ENCODE data around the gene SLC12A5. TPM values are rescaled to one million over a fixed set of nuclear protein-coding genes. Genes with fewer than 3 reads are reported as not detected.

SLC12A5 gene
- polyA plus RNA-seq, 6 donors from 2014 or later = not detected

DNA sequence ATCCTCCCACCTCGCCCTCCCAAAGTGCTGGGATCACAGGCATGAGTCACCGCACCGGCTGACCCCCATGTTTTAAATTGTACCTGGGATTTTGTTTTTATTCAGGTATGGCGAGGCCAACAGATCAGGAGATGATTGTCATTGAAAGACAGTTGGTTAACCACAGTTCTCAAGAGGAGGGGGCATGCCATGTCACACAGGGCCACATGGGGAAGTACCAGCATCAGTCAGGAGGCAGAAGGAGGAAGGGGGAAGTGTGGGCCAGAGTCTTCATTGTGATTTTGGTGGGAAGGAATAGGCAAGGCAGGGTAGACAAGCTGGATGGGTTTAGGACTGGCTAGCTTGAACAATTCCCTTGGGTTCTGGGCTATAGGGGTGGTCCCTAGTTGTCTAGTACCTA is 30.3 kb upstream of the SLC12A5 start:
- peak; percentile 95 to 98 for ATAC-seq (ENCODE audit: low read depth in 2 of 2)
- H3K27me3 Mint-ChIP-seq = peaks cover 14 to 40% (median 32%) of the 10 kb centered on the region in 3 donors
- peak overlapping the region in 6 of 8 donors; percentile 5 to 77 (median 10) for H3K4me3 Mint-ChIP-seq
- H3K27ac Mint-ChIP-seq = peak overlapping the region in 3 of 6 donors; percentile 60 to 94 (median 90)
- DNase-seq = peak; percentile 49
- no peaks in the 10 kb centered on the region for H3K9me3 Mint-ChIP-seq
- H3K4me1 Mint-ChIP-seq = peaks cover 32 to 49% (median 48%) of the 10 kb centered on the region in 3 donors
- no peaks in the 10 kb centered on the region for H3K36me3 Mint-ChIP-seq

DNA sequence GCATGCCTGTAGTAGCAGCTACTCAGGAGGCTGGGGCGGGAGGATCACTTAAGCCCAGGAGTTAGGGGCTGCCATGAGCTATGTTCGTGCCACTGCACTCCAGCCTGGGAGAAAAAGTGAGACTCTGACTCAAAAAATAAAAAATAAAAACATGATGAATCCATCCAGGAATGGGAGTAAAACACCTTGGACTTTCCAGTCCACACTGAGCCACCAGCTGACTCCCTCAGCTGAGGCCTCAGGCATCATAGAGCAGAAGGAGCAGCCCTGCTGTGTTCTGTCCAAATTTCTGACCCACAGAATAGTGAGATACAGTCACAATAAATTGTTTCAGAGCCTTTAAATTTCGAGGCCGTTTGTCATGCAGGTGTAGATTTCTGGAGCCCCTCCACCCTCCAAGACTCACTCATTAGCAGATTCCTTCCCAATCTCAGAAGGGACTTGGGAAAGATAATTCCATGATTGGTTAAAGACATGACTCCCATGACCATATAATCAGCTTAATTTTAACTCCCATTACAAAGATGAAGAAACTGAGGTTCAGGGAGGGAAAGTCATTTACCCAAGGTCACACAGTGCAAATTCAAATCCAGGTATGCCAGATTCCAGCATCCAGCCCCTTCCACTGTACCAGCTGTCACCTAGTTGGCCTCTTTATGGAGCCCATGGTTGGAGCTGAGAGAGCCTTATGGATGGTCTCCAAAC is 29.3 kb upstream of the SLC12A5 start:
- DNase-seq (no peak), ATAC-seq (ENCODE audit: low read depth in 2 of 2) (no peak)
- H3K36me3 Mint-ChIP-seq = no peaks in the 10 kb centered on the region
- no peaks in the 10 kb centered on the region for H3K9me3 Mint-ChIP-seq
- peaks cover 42 to 59% (median 56%) of the 10 kb centered on the region in 3 donors for H3K4me1 Mint-ChIP-seq
- no peak overlapping the region for H3K27ac Mint-ChIP-seq
- peak overlapping the region in 1 of 8 donors; percentile 17 for H3K4me3 Mint-ChIP-seq
- peaks cover 13 to 39% (median 30%) of the 10 kb centered on the region in 3 donors for H3K27me3 Mint-ChIP-seq

DNA sequence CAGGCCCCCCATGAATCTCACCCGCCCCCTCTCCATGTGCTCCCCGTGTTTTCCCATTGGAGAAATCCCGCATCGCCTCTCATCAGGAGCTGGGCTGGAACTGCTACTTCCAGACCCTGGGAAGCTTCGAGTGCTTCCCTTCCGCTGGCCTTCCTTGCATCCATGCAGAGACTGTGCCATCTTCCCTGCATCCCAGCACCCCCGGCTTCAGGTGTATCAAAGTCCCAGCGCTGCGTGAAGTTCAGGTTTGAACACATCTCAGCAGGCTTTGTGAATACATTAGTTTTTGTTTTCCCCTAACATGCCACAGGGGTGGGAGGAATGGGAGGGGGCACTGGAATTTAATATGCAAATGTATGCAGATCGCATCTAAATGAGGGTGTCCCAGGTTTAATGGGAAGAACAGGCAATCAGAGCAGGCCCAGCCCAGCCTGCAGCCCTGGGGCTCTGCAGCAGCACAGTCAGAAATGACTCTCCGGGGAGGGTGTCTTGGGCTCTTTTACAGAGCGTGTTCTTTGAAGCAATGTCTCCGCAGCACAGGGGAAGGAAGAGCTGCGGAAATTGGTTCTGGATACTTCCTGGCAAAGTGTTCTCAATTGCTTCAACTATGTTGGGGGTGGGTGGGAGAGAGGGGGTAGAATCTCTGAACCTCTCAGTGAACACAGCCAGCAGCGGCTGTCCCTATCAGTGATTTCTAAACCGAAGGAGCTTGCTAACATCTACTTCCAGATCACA is 28.6 kb upstream of the SLC12A5 start:
- H3K4me3 Mint-ChIP-seq = peak overlapping the region in 3 of 8 donors; percentile 17 to 56 (median 42)
- ATAC-seq (ENCODE audit: low read depth in 2 of 2) = no peak
- H3K27ac Mint-ChIP-seq = peak overlapping the region in 1 of 6 donors; percentile 33
- peaks cover 44 to 66% (median 56%) of the 10 kb centered on the region in 3 donors for H3K4me1 Mint-ChIP-seq
- DNase-seq = no peak
- peaks cover 9 to 32% (median 23%) of the 10 kb centered on the region in 3 donors for H3K27me3 Mint-ChIP-seq
- H3K36me3 Mint-ChIP-seq = no peaks in the 10 kb centered on the region
- no peaks in the 10 kb centered on the region for H3K9me3 Mint-ChIP-seq

DNA sequence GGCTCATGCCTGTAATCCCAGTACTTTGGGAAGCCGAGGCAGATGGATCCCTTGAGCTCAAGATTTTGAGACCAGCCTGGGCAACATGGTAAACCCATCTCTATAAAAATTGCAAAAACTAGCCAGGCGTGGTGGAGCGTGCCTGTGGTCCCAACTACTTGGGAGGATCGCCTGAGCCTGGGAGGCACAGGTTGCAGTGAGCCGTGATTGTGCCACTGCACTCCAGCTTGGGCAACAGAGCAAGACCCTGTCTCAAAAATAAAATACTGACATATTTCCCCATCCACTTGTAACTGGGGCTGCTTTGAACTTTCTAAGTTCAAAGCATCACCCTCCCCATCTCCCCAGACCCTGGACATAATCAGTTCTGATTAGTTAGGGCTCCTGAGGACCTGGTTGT is 27.5 kb upstream of the SLC12A5 start:
- ATAC-seq (ENCODE audit: low read depth in 2 of 2) (no peak), DNase-seq (no peak)
- Mint-ChIP-seq H3K27me3 (peaks cover 9 to 24% (median 21%) of the 10 kb centered on the region in 3 donors), H3K9me3 (no peaks in the 10 kb centered on the region), H3K36me3 (no peaks in the 10 kb centered on the region), H3K4me1 (peaks cover 50 to 75% (median 65%) of the 10 kb centered on the region in 3 donors), H3K4me3 (no peak overlapping the region), H3K27ac (no peak overlapping the region)

DNA sequence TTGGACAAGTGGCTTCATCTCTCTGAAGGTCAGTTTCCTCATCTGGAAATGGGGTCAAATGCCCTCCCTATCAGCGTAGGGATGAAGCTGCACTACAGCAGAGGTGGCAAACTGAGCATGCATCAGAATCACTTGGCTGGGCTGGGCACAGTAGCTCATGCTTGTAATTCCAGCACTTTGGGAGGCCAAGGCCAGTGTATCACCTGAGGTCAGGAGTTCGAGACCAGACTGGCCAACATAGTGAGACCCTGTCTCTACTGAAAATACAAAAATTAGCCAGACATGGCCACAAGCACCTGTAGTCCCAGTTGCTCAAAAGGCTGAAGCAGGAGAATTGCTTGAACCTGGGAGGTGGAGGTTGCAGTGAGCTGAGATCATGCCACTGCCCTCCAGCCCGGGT is 27.0 kb upstream of the SLC12A5 start:
- no peaks in the 10 kb centered on the region for H3K9me3 Mint-ChIP-seq
- no peak overlapping the region for H3K4me3 Mint-ChIP-seq
- ATAC-seq (ENCODE audit: low read depth in 2 of 2) (no peak), DNase-seq (no peak)
- peaks cover 51 to 77% (median 65%) of the 10 kb centered on the region in 3 donors for H3K4me1 Mint-ChIP-seq
- no peaks in the 10 kb centered on the region for H3K36me3 Mint-ChIP-seq
- H3K27ac Mint-ChIP-seq = no peak overlapping the region
- peaks cover 9 to 22% (median 17%) of the 10 kb centered on the region in 3 donors for H3K27me3 Mint-ChIP-seq

DNA sequence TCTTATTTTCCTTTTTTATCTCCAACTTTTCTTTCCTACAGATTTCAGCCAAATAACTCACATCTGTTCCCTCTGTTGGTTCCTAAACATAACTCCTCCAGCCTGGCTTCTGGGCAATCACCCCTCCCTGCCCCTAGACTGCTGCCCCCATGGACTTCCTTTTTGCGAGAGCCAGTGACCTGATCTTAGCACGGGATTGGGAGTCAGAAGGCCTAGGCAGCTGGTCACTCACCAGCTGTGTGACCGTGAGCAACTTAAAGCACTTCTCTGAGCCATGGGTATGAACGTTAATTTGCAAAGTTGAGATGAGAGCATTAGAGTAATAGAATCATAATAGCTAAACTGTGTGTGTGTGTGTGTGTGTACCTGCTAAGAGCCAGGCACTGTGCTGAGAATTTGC is 24.8 kb upstream of the SLC12A5 start:
- Mint-ChIP-seq H3K4me1 (peaks cover 54 to 77% (median 65%) of the 10 kb centered on the region in 3 donors), H3K36me3 (no peaks in the 10 kb centered on the region), H3K27ac (peak overlapping the region in 2 of 6 donors; percentile 43 to 51), H3K9me3 (no peaks in the 10 kb centered on the region), H3K27me3 (peaks cover 8 to 12% (median 10%) of the 10 kb centered on the region in 3 donors), H3K4me3 (peak overlapping the region in 6 of 8 donors; percentile 35 to 84 (median 76))
- DNase-seq (no peak), ATAC-seq (ENCODE audit: low read depth in 2 of 2) (no peak)

DNA sequence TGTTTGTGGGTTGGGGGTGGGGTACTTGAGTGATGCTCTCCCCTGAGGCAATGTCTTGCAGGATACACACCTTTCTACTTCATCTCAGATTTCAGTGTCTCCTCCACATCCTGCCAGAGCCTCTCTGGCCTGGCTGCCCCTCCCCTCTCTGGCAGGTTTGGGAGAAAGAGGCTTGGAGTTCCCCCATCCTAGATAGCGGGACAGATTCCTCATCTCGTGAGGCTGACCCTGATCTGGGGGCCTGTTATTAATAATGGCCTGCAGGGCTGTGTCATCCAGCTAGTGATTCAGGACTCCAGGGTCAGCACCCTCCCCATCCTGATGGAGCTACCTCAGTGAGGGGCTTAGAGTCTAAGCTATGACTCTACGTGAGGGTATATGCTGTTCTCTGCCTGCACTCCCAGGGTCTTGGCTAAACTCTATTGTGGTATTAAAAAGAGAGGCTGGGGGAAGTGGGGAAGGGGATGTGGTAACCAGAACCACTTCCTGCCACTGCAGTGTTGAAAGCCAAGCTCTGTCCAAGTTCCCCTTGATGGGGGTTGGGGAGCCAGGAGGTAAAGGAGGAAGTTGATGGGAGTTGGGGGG is 24.0 kb upstream of the SLC12A5 start:
- DNase-seq (peak; percentile 74), ATAC-seq (ENCODE audit: low read depth in 2 of 2) (peak; percentile 72 to 76)
- no peaks in the 10 kb centered on the region for H3K36me3 Mint-ChIP-seq
- peak overlapping the region; percentile 53 to 80 (median 73) for H3K27ac Mint-ChIP-seq
- H3K4me1 Mint-ChIP-seq = peaks cover 58 to 78% (median 69%) of the 10 kb centered on the region in 3 donors
- H3K9me3 Mint-ChIP-seq = no peaks in the 10 kb centered on the region
- H3K4me3 Mint-ChIP-seq = peak overlapping the region; percentile 38 to 91 (median 78)
- H3K27me3 Mint-ChIP-seq = peaks cover 14 to 20% (median 17%) of the 10 kb centered on the region in 3 donors

DNA sequence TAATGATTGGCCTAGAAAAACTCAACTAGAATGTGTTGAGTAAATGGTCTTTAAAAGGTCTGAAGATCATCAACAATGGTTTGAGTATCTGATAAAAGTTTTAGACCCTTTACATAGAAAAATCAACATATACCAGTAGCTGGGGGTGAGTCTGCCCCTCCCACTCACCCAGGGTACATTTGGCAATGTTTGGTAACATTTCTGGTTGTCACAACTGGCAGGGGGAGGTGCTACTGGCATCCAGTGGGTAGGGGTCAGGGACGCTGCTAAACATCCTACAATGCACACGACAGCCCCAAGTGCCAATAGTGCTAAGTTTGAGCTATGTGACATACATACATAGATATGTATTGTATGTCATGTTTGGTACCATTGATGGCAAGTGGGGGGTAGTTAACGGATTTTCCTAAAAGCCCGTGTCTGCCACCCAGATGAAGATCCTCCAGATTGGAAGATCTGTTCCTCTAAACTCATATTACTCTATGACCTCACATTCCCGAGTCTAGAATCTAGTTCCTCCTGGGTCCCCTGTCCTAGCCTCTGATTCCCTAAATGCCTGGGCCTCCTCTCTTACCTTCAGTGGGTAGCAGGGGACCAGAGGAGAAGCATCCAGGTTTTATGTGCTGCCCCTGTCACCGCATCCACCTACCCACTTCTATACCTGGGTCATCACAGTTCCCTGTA is 22.9 kb upstream of the SLC12A5 start:
- Mint-ChIP-seq H3K27me3 (peaks cover 26 to 28% (median 26%) of the 10 kb centered on the region in 3 donors), H3K4me1 (peaks cover 64 to 81% (median 73%) of the 10 kb centered on the region in 3 donors), H3K4me3 (peak overlapping the region in 7 of 8 donors; percentile 6 to 91 (median 76)), H3K9me3 (no peaks in the 10 kb centered on the region), H3K27ac (peak overlapping the region in 4 of 6 donors; percentile 34 to 92 (median 61)), H3K36me3 (peaks cover 0 to 3% of the 10 kb centered on the region in 2 donors)
- DNase-seq (no peak), ATAC-seq (ENCODE audit: low read depth in 2 of 2) (no peak)

DNA sequence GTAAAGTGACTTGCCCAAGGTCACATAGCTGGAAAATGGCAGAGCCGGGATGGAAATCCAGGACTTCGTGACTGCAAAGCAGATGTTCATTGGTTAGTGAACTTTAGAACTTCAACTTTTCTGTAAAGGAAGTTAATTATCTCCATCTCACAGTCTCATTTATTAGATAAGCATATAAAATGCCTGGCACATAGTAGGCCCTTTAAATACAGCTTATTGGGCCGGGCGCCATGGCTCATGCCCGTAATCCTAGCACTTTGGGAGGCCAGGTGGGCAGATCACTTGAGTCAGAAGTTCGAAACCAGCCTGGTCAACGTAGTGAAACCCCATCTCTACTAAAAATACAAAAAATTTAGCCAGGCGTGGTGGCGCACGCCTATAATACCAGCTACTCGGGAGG is 22.1 kb upstream of the SLC12A5 start:
- Mint-ChIP-seq H3K4me3 (peak overlapping the region in 2 of 8 donors; percentile 15 to 34), H3K36me3 (peaks cover 0 to 11% of the 10 kb centered on the region in 2 donors), H3K27me3 (peaks cover 34 to 35% (median 34%) of the 10 kb centered on the region in 3 donors), H3K27ac (peak overlapping the region in 2 of 6 donors; percentile 54 to 58), H3K9me3 (peaks cover 0 to 7% (median 3%) of the 10 kb centered on the region in 7 donors), H3K4me1 (peaks cover 72 to 89% (median 81%) of the 10 kb centered on the region in 3 donors)
- ATAC-seq (ENCODE audit: low read depth in 2 of 2) (no peak), DNase-seq (no peak)

DNA sequence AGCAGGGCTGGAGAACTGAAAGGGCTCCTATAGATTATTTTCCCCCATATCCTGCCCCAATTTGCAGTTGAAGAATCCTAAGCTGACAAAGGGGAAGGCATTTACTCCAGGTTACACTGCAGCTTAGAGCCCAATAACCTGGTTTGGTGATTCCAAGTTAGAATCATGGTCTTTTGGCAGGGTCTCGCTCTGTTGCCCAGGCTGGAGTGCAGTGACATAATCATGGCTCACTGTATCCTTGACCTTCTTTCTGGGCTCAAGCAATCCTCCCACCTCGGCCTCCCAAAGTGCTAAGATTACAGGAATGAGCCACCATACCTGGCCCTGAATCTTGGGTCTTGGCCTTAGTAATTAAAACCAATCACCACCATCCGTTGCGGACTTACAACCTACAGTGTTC is 21.3 kb upstream of the SLC12A5 start:
- peak overlapping the region in 2 of 6 donors; percentile 54 to 81 for H3K27ac Mint-ChIP-seq
- peaks cover 40 to 41% (median 41%) of the 10 kb centered on the region in 3 donors for H3K27me3 Mint-ChIP-seq
- no peak for DNase-seq
- peaks cover 0 to 13% of the 10 kb centered on the region in 2 donors for H3K36me3 Mint-ChIP-seq
- peak overlapping the region in 7 of 8 donors; percentile 27 to 85 (median 68) for H3K4me3 Mint-ChIP-seq
- peaks cover 73 to 94% (median 83%) of the 10 kb centered on the region in 3 donors for H3K4me1 Mint-ChIP-seq
- ATAC-seq (ENCODE audit: low read depth in 2 of 2) = no peak
- peaks cover 0 to 8% (median 3%) of the 10 kb centered on the region in 7 donors for H3K9me3 Mint-ChIP-seq

DNA sequence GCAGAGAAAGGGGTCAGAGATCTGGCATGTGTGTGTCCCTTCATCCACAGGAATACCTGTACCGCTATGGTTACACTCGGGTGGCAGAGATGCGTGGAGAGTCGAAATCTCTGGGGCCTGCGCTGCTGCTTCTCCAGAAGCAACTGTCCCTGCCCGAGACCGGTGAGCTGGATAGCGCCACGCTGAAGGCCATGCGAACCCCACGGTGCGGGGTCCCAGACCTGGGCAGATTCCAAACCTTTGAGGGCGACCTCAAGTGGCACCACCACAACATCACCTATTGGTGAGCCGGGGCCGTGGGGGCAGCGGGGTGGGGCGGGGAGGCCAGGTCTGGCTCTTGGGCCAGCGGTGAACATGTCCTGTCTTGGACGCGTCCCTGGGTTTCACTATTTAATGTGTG is 19.2 kb upstream of the SLC12A5 start:
- DNase-seq = no peak
- no peak for ATAC-seq (ENCODE audit: low read depth in 2 of 2)
- peaks cover 75 to 92% (median 85%) of the 10 kb centered on the region in 3 donors for H3K4me1 Mint-ChIP-seq
- H3K27me3 Mint-ChIP-seq = peaks cover 48 to 53% (median 48%) of the 10 kb centered on the region in 3 donors
- H3K4me3 Mint-ChIP-seq = peak overlapping the region in 7 of 8 donors; percentile 8 to 88 (median 61)
- H3K36me3 Mint-ChIP-seq = peaks cover 0 to 13% of the 10 kb centered on the region in 2 donors
- H3K9me3 Mint-ChIP-seq = peaks cover 0 to 8% (median 3%) of the 10 kb centered on the region in 7 donors
- H3K27ac Mint-ChIP-seq = peak overlapping the region in 2 of 6 donors; percentile 50 to 88

DNA sequence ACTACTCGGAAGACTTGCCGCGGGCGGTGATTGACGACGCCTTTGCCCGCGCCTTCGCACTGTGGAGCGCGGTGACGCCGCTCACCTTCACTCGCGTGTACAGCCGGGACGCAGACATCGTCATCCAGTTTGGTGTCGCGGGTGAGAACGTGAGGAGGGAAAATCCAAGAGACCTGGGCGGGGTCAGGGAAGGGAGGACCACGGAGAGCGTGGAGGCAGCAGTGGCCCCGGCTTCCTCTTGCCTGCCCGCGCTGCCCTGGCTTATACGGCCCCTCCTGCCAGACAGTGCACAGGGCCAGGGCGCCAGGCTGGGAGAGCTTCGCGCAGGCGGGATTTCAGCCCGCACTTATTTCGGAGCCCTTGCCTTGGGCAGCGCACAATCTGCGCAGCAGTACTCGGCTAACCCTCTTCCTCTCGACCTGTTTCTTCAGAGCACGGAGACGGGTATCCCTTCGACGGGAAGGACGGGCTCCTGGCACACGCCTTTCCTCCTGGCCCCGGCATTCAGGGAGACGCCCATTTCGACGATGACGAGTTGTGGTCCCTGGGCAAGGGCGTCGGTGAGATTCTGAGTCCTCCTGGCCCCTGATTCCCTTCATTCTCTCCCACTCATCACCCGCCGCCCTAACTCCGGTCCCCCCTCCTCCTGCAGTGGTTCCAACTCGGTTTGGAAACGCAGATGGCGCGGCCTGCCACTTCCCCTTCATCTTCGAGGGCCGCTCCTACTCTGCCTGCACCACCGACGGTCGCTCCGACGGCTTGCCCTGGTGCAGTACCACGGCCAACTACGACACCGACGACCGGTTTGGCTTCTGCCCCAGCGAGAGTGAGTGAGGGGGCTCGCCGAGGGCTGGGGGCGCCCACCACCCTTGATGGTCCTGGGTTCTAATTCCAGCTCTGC is 18.3 kb upstream of the SLC12A5 start:
- ATAC-seq (ENCODE audit: low read depth in 2 of 2) = peak; percentile 48 to 54
- peak overlapping the region; percentile 70 to 93 (median 84) for H3K4me3 Mint-ChIP-seq
- H3K27me3 Mint-ChIP-seq = peaks cover 48 to 54% (median 53%) of the 10 kb centered on the region in 3 donors
- H3K27ac Mint-ChIP-seq = peak overlapping the region in 5 of 6 donors; percentile 50 to 94 (median 87)
- peaks cover 0 to 8% (median 3%) of the 10 kb centered on the region in 7 donors for H3K9me3 Mint-ChIP-seq
- no peak for DNase-seq
- peaks cover 65 to 85% (median 75%) of the 10 kb centered on the region in 3 donors for H3K4me1 Mint-ChIP-seq
- H3K36me3 Mint-ChIP-seq = peaks cover 0 to 13% of the 10 kb centered on the region in 2 donors

Data from naive B cell (primary cell).